Measurements from ENCODE around the gene PSME1. TPM values are rescaled to one million over a fixed set of nuclear protein-coding genes. Genes with fewer than 3 reads are reported as not detected.

The PSME1 gene
- total and polyA plus RNA-seq, 2 of the 13 experiments (the other 11 are each of a cell fraction or from before 2014, with no cell fraction given): 159 to 608 TPM

- TF ChIP-seq HMGXB3 (CRISPR knock-in tag; IDR thresholded peaks at IDR 0.05; ENCODE audit: borderline replicate concordance): peak; percentile 59; the same call in 1 of the 2 replicates
- TF ChIP-seq ZSCAN29 (CRISPR knock-in tag; conservative IDR thresholded peaks at IDR 0.05): no peak
- TF ChIP-seq AFF4 (CRISPR knock-in tag; IDR thresholded peaks at IDR 0.05): no peak
- no peak for TF ChIP-seq PLSCR1 (CRISPR knock-in tag; IDR thresholded peaks at IDR 0.05; ENCODE audit: borderline replicate concordance)
- TF ChIP-seq GABPA (IDR thresholded peaks at IDR 0.05; ENCODE audit: low read depth, low read length): no peak
- no peak for TF ChIP-seq GABPA (CRISPR knock-in tag; IDR thresholded peaks at IDR 0.05; ENCODE audit: low read depth)
- TF ChIP-seq GATA4 (IDR thresholded peaks at IDR 0.05; ENCODE audit: borderline replicate concordance, low read depth): no peak
- no peak for TF ChIP-seq ZBED4 (CRISPR knock-in tag; IDR thresholded peaks at IDR 0.05; ENCODE audit: borderline replicate concordance)
- no peak for TF ChIP-seq SYNCRIP (IDR thresholded peaks at IDR 0.05; ENCODE audit: insufficient read depth, low read depth, low read length)
- TF ChIP-seq ZFAT (CRISPR knock-in tag; conservative IDR thresholded peaks at IDR 0.05): no peak
- TF ChIP-seq ZNF576 (CRISPR knock-in tag; IDR thresholded peaks at IDR 0.05): peak; percentile 43
- TF ChIP-seq MYC (CRISPR knock-in tag; IDR thresholded peaks at IDR 0.05; ENCODE audit: borderline replicate concordance): no peak
- TF ChIP-seq ZSCAN21 (CRISPR knock-in tag; IDR thresholded peaks at IDR 0.05; ENCODE audit: borderline replicate concordance): no peak
- TF ChIP-seq SP140L (CRISPR knock-in tag; IDR thresholded peaks at IDR 0.05; ENCODE audit: borderline replicate concordance): no peak
- no peak for TF ChIP-seq GTF2F1 (IDR thresholded peaks at IDR 0.05; ENCODE audit: low read length)
Measured at GRCh38 chr14:24136684-24137528, 912 bp downstream of the PSME1 start (continued).

All from HepG2 (cell line).